ENCODE data around the gene PKDREJ.

DNA sequence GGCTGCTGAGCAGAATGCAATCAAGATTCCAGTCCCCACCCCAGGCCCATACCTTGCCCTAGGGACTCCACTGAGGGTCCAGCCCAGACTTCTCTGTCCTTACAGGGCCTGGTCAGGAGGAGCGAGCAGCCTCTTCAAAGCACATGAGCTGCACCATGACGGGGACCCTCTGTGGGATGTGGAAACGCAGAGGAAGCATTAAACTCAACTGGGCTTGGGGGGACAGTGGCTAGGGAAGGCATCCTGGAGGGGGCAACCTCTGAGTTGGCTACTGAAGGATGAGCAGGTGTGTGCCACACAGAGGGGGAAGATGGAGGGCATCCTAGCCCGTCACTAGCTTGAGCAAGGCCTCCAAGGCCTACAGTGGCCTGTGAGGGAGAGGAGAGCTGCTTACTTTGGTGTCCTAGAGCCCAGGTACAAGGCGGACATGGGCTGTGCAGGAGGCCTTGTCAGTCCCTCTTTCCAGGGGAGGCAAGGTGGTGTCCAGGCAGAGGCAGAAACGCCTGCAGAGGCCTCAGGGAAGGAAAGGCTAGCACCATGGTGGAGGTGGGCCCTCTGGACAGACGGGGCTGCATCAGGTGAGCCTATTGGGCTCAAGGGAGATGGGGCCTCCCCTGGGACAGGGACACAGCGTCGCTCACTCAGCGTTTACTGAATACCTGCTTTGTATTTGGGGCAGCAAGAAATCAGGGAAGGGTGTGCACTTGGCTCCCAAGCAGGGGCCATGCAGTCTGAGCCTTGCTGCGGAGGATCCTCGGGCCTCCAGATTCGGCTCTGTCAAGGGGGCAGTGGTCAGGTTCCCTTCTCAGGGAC lies 18.9 kb upstream of the PKDREJ start:
- TF ChIP-seq, protein P1, sequence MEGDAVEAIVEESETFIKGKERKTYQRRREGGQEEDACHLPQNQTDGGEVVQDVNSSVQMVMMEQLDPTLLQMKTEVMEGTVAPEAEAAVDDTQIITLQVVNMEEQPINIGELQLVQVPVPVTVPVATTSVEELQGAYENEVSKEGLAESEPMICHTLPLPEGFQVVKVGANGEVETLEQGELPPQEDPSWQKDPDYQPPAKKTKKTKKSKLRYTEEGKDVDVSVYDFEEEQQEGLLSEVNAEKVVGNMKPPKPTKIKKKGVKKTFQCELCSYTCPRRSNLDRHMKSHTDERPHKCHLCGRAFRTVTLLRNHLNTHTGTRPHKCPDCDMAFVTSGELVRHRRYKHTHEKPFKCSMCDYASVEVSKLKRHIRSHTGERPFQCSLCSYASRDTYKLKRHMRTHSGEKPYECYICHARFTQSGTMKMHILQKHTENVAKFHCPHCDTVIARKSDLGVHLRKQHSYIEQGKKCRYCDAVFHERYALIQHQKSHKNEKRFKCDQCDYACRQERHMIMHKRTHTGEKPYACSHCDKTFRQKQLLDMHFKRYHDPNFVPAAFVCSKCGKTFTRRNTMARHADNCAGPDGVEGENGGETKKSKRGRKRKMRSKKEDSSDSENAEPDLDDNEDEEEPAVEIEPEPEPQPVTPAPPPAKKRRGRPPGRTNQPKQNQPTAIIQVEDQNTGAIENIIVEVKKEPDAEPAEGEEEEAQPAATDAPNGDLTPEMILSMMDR (IDR thresholded peaks at IDR 0.05) = no peak
- TF ChIP-seq ZFX (IDR thresholded peaks at IDR 0.05; ENCODE audit: borderline replicate concordance) = no peak

Measured in 22Rv1 (cell line).